Limb (tissue), 2 donors: ENCODE measurements around the gene RPS27A.
A peak's percentile ranks its signal among the peaks of the same experiment; 100 is the strongest.
"Not testable (repeated sequence)": the region's sequence is repeated elsewhere in the genome, so short reads cannot be mapped to it uniquely, and the experiment has no call there.

Experiments used
- DNase-seq, 2 donors: peaks; one replicate each; pipeline ENCODE4 v3.0.0-alpha.2; 2016; ENCODE audit errors: extremely low spot score in 2 of 2

Gene RPS27A

GRCh38 chr2:55236992-55237543, 4.6 kb downstream of the RPS27A start:
- DNase-seq, result no peak

DNA sequence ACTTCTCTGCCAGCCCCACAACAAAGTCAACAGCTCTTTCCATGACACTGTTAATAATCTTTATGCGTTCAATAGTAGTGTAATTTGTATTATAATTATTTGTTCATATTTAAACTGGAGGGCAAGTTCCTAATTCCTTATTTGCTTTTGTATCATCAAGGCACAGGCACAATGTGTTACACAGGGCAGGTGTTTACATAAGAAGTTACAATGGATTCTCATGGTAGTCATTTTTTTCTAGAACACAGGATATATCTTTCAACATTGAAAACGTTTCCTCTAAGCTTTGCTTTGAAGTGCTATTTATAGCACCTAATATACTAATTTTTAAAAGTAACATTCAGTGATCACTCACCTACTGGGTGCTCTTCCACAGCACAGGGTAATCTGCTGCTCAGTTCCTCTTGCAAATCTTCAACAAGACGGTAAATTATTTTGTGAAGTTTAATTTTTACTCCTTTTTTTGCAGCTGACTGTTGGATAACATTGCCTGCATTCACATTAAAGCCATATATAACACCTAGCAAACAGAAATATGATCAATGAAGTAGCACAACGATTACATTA, 7.3 kb downstream of the RPS27A start:
- DNase-seq, result no peak

- not testable (repeated sequence) for DNase-seq
These were observed 9.1 kb downstream of the RPS27A start for GRCh38 chr2:55241582-55241981.

GRCh38 chr2:55242617-55243016, 10.1 kb downstream of the RPS27A start:
- DNase-seq, result no peak

DNA sequence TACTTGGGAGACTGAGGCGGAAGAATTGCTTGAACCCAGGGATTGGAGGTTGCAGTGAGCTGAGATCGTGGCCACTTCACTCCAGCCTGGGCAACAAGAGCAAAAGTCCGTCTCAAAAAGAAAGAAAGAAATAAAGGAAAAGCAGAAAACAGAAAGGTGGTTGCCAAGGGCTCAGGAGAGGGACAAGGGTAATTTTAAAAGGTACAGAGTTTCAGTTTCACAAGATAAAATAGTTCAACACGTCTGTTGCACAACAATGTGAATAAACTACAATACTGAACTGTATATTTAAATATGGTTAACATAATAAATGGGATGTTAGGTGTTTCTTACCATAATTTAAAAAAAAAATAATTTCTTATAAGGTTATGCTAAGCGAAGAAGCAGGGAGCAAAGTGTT, 12.9 kb downstream of the RPS27A start:
- no peak for DNase-seq

GRCh38 chr2:55247025-55247424, 14.5 kb downstream of the RPS27A start:
- DNase-seq, result no peak

- DNase-seq, result no peak
These were observed 20.3 kb downstream of the RPS27A start for GRCh38 chr2:55252832-55253231.

DNA sequence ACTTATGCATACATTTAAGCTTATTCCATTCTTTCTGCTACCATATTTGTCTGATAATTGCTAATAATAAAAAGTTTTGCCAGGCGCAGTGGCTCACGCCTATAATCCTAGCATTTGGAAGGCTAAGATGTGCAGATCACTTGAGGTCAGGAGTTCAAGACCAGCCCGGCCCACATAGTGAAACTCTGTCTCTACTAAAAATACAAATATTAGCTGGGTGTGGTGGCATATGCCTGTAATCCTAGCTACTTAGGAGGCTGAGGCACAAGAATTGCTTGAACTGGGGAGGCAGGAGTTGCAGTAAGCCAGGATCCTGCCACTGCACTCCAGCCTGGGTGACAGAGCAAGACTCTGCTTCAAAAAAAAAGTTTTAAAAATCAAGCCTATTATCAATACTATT, 27.1 kb downstream of the RPS27A start:
- not testable (repeated sequence) for DNase-seq

DNA sequence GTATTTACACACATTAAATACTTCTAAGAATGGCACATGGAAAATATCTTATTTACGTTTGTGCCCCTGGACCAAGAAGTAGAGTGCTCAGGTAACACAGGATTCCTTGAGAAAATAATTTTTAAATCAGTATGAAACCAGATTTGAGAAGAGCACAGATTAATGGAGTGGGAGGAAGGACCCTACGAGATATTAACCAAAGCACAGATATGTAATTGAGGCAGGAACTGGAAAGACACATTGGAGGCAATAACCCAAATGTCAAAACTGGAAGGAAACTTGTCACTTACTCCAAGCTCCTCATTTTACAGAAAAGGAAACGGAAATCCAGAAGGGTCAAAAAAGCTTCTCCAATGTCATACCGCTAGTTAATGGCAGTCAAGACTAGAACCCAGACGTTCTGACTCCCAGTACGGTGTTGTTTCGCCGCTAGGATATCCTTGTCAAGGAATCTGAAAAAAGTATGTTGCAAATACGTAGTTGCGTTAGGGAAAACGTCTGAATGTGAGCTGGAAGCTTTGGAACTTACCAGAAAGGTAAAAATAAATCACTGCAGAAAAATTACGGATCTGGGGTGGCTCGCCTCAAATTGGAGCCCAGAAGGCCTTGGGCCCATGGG, 35.9 kb downstream of the RPS27A start:
- no peak for DNase-seq

DNA sequence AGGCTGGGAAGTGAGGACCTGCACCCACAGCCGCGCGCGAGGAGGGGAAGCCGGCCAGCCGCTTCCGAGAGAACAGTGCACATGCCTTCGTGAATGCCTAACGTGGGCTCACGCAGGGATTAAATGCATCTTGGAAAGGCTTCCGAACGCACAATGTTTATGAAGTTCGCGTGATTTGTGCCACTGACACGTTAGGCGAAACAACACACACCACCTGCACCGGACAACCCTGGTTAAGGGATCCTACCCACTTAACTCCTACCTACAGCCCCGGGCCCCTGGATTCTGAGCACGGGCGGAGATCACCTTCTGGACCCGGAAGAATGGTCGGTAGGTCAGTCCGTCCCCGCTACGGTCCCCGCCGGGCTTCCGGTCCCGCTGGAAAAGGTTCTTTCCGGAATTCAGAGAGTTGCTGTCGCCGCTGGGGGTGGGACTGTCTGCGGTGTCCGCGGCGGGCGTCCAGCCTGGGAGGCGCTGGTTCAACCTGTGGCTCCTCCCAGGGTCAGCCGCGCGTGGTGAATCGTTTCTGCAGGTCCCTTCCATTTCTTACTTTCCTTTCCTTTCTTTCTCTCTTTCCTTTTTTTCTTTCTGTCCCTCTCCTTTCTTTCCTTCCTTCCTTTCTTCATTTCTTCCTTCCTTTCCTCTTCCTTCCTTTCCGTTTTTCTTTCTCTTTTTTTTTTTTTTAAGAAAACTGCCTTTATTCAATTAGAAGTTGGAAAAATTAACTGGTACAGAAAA, 36.6 kb downstream of the RPS27A start, which contains the start of gene MTIF2:
MTIF2 (minus strand) TSS at position 325 of the 738 bp plus-strand sequence. CDS start 5,373 bp downstream, outside the sequence.
- DNase-seq, result peak; percentile 93 to 96

GRCh38 chr2:55269645-55269990, 37.1 kb downstream of the RPS27A start:
- no peak for DNase-seq

- not testable (repeated sequence) for DNase-seq
These were observed 41.9 kb downstream of the RPS27A start for GRCh38 chr2:55274346-55274745.

- DNase-seq, result no peak
These were observed 44.8 kb downstream of the RPS27A start for GRCh38 chr2:55277310-55277709.

DNA sequence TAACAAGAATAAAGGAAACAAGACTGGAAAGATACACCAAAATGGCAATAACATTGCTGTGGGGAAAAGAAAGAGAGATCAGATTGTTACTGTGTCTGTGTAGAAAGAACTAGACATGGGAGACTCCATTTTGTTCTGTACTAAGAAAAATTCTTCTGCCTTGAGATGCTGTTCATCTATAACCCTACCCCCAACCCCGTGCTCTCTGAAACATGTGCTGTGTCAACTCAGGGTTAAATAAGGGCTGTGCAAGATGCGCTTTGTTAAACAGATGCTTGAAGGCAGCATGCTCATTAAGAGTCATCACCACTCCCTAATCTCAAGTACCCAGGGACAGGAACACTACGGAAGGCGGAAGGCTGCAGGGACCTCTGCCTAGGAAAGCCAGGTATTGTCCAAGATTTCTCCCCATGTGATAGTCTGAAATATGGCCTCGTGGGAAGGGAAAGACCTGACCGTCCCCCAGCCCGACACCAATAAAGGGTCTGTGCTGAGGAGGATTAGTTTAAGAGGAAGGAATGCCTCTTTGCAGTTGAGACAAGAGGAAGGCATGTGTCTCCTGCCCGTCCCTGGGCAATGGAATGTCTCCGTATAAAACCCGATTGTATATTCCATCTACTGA, 46.8 kb downstream of the RPS27A start:
- DNase-seq, result not testable (repeated sequence)

DNA sequence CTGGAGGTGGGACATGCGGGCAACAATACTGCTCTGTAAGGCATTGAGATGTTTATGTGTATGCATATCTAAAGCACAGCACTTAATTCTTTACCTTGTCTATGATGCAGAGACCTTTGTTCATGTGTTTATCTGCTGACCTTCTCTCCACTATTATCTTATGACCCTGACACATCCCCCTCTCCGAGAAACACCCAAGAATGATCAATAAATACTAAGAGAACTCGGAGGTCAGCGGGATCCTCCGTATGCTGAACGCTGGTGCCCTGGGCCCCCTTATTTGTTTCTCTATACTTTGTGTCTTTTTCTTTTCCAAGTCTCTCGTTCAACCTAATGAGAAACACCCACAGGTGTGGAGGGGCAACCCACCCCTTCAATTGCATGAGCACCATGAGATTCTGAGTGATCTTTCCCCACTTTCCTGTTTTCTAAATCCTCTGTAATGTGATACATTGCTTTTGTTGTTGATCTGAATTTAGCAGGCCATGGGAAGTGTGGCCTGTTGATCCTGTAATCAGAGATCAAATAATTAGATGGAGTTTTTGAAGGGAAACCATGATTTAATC, 47.5 kb downstream of the RPS27A start:
- not testable (repeated sequence) for DNase-seq

DNA sequence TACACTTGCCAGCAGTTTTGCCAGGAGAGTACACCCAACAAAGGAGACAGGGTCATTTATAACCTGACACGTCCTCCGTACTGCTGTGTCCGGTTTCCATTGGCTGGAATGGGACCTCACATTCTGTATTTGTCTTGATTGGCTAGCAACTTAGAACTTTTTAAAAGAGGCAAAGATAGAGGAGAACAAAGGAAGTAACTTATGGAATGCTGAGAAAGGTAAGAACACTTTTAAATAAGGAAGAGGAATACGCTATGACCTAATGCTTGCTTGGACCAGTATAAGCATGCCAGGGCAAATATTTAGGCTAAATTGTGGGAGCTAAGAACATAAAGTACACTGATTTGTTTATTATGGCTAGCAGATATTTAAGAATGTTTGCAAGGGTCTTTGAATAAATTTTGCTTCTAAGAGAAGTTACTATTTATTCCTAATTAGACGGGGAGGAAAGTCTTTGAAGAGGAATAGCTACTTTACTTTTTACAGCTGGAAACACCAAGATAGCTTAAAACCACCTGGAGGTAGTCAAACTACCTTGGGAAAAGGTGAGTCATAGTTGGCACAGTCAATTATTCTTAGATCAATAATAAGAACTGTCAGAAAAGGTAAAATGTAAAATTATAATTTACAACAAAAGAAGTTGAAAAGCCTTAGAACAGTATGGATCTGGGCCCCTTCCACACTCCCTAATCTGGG, 48.5 kb downstream of the RPS27A start:
- not testable (repeated sequence) for DNase-seq

GRCh38 chr2:55282110-55282917, 49.8 kb downstream of the RPS27A start:
- peak; percentile 78 to 88 for DNase-seq

GRCh38 chr2:55283083-55283482, 50.6 kb downstream of the RPS27A start:
- no peak for DNase-seq
